CD4-positive, alpha-beta T cell treated with Interleukin-21 for 1 hour (primary cell): ENCODE measurements around the gene SLC6A18.

Source experiments
- DNase-seq: peaks from one replicate; pipeline ENCODE4 v3.0.0-alpha.2; 2020

Gene SLC6A18

DNA sequence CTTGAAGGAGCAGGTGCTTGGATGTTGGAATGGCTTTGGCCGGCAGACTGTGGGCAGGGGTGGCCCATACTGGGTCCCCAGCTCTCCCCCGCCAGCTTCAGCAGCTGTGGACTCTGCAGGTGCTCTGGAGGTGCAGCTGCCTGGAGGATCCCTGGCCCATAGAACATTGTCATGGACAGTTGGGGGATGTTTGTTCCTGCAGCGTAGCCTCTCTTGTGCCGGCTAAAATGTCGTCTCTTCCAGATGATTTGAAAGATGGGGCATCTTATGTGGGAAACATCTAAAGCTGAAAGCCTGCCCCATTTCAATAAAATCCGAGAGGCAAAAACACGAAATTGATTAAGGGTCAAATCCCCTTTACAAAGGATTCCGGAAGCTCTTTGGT is 37.2 kb upstream of the SLC6A18 start:
- DNase-seq, result no peak

DNA sequence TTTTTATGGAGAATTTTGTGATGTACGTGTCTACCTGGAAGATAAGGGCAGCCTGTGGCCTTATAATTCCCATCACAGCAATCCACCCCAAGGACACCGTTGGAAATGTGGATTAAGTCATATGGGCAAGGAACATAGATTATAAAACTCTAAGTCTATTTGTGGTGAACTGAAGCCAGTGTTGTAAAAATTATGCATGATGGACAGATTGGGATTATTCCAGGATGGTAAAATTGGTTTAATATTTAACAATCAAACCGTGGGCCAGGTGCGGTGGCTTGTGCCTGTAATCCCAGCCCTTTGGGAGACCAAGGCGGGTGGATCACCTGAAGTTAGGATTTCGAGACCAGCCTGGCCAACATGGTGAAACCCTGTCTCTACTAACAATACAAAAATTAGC is 36.7 kb upstream of the SLC6A18 start:
- no peak for DNase-seq

DNA sequence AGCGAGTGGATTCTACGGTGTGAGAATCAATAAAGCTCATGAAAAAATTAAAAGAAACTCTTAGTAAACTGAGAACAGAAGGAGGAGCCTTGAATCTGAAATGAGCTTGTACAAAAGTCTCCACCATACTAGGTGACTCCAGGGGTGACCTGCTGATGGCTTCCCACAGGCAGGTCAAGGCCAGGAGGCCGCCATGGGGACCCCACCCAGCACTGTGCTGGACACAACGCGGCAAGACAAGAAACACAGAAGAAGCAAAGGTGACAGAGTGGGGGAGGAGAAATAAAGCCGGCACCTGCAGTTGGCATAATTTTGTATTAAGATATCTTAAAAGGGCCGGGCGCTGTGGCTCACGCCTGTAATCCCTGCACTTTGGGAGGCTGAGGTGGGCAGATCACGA is 35.9 kb upstream of the SLC6A18 start:
- DNase-seq, result no peak

DNA sequence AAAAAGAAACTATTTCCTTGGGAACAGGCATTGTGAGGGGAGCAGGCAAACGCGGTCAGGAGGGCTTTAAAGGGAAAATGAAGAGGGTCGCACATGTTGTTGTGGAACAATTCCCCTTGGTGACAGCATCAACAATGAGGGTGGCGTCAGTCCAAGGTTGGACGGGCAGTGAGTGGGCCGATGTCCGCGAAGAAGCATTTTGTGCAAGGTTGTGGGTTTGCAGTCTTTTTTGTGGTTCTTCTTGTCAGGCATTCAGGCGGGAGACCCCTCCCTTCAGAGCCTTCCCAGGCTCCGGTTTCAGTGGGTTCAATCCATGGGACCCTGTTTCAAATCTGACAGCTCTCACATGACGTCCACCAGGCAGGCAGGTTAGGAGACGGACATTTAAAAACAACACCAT is 34.9 kb upstream of the SLC6A18 start:
- DNase-seq, result no peak

DNA sequence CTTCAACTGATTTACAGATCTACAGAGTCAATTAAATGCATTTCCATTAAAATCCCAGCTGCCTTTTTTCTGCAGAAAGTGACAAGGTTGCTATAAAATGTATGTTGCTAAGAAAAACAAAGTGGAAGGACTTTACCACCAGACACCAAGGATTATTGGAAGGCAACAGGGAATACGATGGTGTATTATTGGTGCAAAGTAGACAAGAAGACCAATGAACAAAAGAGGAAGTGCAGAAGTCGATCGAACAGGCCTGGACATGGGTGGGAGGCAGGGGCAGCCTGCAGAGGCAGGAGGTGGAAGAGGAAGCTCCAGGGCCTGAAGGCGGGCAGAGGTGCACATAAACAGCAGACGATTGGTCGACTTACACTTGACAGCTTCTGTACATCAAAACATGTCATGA is 34.3 kb upstream of the SLC6A18 start:
- DNase-seq, result no peak

DNA sequence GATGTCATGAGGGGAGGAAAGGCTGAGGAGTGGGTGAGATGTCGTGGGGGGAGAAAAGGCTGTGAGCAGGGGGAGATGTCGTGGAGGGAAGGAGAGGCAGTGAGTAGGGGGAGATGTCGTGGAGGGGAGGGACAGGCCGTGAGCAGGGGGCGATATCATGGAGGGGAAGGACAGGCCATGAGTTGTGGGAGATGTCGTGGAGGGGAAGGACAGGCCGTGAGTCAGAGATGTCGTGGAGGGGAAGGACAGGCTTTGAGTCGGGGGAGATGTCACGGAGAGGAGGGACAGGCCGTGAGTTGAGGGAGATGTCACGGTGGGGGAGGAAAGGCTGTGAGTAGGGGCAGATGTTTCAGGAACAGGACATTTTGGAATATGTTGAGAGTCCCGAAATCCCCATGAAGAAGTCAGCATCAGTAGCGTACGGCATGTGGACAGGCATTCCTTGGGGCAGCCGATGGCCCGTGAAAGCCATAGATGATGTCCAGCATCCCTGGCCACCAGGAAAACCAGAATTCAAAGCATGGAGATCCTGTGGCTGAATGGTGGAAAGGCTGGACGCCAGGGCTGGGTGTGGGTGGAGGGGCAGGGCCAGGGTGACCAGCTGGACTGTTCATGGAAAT is 32.1 kb upstream of the SLC6A18 start:
- DNase-seq, result no peak

DNA sequence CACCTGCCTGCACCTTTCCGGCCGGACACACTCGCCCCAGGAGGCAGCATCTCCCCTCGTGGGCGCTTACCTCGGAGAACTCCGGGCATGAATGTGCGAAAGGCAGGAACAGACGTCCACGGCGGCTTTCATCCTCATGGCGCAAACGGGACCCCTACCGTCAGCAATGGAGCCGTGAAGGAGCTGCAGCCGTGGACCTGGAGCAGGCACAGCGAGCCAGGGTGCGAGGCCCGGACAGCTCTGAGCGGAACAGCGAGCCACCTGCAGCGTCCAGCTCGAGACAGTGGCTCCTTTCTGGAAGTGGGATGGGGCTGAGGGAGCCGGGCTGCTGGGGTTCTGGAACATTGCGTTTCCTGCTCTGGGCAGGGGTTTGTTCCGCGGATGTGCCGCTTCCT is 31.6 kb upstream of the SLC6A18 start:
- no peak for DNase-seq

DNA sequence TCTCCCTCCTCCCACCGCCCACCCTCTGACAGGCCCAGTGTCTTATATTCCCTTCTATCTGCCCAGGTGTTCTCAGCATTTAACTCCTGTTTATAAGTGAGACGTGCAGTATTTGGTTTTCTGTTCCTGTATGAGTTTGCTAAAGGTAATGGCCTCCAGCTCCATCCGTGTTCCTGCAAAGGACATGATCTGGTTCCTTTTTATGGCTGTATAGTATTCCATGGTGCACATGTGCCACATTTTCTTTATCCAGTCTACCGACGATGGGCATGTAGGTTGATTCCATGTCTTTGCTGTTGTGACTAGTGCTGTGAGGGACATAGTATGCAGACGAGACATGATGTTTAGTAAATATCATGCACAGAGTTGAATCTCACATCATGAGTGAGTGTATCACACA is 30.8 kb upstream of the SLC6A18 start:
- DNase-seq, result no peak

DNA sequence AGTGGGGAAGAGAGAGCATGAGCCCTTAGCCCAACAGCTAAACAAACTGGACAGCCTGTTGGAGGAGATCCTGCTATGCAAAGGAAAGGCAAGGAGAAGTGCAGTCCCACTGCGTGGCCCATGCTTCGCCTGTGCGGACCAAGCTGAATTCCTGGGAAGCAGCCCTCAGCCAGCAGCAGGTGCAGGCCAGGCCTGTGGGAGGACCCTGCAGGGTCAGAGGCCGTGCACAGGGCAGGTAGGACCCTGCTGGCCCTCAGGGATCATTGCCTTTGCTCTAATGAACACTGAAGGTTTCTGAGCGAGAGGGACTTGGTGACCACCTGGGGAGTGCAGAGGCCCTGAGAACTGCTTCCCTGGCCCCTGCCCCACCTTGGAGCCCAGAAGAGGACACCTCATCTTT is 29.7 kb upstream of the SLC6A18 start:
- no peak for DNase-seq

DNA sequence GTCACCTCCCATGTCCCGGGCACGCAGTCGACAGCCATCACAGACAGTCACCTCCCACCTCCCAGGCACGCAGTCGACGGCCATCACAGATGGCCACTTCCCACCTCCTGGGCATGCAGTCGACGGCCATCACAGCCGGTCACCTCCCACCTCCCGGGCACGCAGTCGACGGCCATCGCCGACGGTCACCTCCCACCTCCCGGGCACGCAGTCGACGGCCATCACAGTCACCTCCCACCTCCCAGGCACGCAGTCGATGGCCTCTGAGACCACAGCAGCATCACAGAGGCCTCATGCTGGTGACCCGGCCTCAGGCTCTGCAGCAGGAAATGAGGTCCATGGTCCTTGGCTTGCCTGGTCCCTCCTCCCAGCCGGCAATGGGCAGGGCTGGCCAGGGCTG is 29.3 kb upstream of the SLC6A18 start:
- no peak for DNase-seq

DNA sequence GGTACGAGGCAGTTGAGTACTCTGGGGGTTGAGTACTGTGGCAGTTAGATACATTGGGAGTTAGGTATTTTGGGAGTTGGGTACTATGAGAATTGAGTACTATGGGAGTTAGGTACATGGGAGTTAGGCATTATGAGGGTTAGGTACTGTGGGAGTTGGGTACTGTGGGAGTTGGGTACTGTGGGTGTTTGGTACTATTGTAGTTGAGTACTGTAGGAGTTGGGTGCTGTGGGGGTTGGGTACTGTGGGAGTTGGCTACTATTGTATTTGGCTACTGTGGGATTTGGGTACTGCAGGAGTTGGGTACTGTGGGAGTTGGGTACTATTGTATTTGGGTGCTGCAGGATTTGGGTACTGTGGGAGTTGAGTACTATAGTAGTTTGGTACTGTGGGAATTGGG is 28.6 kb upstream of the SLC6A18 start:
- DNase-seq, result no peak

DNA sequence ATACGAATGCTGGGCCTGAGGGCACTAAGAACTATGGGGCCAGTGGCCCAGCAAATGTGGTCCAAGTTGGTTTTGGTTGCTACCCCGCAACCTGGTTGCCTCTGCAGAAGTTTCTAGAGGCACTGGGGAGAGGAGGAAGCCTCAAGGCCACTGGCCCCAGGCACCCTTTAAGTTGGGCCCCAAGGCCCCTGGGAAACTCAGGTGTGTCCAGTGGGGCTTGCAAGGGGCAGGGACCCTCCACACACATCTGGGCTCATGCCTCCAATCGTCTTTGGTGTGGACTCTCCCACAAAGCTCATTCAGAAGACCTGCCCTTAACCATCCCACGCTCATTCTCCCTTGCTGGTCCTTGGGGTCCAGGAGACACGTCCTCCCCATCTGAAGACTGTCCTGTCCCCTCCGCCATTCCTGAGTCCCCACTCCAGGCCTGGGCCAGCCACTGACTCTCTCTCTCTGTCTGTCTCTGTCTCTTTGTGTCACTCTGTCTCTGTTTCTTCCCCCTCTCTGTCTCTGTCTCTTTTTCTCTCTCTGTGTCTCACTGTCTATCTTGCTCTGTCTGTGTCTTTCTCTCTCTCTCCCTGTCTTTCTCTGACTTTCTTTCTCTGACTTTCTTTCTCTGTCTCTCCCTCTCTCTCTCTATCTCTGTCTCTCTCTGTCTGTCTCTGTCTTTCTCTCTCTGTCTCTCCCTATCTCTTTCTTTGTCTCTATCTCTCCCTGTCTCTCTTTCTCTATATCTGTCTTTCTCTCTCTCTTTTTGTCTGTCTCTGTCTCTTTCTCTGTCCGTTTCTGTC is 27.1 kb upstream of the SLC6A18 start:
- no peak for DNase-seq

DNA sequence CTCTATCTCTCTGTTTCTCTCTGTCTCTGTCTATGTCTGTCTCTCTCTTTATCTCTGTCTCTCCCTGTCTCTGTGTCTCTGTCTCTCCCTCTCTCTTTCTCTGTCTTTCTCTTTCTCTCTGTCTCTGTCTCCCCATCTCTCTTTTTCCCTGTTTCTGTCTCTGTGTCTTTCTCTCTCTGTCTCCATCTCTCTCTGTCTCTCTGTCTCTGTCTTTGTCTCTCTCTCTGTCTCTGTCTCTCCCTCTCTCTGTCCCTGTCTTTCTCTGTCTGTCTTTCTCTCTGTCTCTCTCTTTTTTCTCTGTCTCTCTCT is 25.9 kb upstream of the SLC6A18 start:
- no peak for DNase-seq

DNA sequence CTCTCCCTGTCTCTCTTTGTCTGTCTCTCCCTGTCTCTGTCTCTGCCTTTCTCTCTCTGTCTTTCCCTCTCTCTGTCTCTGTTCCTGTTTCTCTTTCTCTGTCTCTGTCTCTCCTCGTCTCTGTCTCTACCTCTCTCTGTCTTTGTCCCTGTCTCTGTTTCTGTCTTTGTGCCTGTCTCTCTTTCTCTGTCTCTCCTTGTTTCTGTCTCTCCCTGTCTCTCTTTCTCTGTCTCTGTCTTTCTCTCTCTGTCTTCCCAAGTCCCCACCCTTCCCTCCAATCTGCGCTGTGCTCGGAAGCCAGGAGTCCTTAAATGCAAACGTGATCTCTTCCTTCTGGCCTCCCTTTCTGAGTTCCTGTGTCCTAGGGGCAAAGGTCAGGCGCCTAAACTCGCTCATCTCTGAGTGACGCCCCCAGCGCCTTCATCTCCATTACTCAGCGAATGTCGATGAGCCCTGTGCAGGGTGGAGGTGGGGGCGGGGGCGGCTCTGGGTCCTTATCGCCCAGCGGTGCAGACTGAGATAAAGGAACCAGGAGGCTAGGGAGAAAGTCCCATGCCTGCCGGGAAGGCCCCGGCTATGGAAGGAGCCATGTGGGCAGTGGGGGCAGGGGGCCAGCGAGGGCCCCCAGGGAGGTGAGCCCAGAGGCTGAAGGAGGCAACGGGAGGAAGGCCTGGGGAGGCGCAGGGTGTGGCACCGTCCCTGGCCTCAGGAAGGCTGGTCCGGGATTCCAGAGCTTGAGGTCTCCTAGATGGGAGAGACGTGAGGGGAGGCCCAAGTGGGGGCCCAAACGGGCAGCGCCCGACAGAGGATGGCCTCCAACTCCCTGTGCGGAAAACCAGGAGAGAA is 25.3 kb upstream of the SLC6A18 start:
- no peak for DNase-seq

DNA sequence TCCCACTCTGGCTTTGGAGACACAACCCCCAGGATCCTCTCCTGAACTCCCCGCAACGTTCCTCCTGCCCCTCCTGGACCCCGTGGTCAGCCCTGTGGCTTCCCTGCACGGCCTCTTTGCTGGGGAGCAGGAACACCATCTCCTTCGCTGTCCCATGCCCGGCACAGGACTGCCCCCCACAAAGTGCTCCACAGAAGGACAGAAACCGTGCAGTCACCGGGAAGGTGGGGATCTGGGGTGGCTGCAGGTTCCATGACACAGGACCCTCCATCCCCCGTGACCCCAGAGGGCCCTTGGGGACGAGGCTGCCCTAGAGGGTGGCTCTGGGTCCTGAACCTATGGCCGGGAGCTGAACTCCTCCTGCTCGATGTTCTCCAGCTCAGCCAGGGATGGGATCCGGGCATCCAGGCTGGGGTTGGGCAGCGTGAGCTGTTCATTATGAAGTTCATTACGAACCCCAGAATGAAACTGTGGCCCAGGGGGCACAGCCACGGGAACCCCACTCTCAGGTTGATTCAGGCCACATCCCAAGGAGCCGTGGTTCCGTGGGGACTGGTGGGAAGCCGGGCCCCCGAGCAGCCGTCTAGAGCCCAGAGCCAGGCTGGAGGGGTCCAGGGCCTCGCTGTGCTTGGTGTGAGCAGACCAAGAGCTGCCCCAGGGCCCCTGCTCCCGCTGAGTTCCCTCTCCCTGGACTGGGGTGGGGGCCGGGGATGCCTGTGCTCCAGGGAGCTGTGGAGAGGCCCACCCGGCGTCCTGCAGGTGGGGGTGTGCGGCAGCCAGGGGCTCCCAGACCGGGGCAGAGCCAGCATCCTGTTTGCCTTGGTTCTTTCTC is 24.5 kb upstream of the SLC6A18 start:
- DNase-seq, result no peak

DNA sequence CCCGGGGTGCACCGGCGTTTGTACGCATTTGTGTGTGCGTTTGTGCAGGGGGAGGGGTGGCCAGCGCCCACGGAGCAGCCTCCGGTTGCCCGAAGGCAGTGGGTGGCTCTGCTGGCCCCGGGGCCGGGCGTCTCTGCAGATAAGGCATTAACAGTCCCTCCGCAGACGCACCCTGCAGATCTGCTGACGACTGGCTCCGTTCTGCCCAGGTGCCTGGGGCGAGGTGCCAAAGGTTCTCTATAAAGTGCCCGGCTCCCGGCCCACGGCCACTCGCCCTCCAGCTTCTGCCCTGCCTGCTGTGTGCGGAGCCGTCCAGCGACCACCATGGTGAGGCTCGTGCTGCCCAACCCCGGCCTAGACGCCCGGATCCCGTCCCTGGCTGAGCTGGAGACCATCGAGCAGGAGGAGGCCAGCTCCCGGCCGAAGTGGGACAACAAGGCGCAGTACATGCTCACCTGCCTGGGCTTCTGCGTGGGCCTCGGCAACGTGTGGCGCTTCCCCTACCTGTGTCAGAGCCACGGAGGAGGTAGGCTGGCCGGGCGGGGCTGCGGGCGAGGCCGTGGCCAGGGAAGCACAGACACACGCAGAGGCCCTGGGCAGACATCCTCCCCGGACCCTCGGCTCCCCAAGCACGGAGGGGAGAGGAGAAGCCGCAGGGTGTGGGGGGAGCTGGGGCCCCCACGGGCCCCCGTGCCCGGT is 23.7 kb upstream of the SLC6A18 start, which contains the start of gene SLC6A19:
Gene SLC6A19, plus strand, starts transcription at position 269 of the 699 bp plus-strand sequence. Its CDS starts 56 bp downstream, at position 325.
- DNase-seq, result no peak

DNA sequence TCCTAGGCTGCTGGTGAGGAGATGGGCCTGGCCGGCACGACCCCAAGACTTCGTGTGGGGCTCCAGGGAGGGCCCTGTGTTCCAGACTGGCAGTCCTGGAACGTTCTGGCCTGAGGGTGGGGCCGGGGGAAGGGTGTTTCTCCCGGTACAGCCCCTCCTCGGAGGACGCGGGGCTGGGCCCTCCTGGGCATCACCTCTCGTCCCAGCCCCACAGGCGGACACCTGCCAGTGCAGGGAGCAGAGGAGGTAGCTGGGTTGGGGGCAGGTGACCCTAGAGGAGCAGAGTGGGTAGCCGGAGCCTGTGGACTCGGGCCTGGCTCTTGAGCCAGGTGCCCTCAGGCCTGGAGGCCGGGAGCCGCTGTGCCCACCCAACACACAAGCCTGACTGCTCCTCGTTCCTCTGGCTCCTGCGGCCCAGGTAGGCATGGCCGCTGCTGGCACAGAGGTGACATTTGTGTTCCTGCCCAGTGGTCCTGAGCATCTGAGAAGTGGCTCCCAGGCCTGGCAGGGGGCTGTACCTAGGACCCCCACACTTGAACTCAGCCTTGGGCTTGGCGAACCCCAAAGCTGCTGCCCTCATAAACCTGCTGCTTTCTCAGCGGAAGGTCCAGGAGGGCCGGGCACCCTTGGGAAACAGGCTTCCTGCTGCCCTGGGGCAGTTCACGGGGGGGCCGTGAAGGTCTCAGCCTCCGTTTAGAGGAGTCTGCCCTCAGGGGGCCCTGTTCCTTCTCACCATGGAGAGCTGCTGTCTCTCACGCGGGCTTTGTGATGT is 23.0 kb upstream of the SLC6A18 start:
- DNase-seq, result no peak

DNA sequence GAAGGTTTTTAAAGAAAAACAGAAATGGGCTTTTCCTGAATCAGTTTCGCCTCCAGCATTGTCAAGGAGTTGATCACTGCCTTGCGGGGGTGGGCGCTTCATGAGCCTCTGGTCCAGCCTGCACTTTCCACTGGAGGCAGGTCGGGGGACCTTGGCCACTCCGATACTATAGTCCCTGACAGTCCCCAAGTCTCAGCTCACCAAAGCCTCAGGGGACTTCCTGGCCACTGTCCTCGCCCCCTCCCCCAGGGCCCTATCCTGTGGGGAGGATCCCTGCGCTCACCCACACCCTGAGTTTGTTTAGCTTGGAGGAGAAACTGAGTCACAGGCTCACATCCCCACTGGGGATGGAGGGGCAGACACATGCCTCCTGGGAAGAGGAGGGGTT is 22.4 kb upstream of the SLC6A18 start:
- DNase-seq, result no peak

DNA sequence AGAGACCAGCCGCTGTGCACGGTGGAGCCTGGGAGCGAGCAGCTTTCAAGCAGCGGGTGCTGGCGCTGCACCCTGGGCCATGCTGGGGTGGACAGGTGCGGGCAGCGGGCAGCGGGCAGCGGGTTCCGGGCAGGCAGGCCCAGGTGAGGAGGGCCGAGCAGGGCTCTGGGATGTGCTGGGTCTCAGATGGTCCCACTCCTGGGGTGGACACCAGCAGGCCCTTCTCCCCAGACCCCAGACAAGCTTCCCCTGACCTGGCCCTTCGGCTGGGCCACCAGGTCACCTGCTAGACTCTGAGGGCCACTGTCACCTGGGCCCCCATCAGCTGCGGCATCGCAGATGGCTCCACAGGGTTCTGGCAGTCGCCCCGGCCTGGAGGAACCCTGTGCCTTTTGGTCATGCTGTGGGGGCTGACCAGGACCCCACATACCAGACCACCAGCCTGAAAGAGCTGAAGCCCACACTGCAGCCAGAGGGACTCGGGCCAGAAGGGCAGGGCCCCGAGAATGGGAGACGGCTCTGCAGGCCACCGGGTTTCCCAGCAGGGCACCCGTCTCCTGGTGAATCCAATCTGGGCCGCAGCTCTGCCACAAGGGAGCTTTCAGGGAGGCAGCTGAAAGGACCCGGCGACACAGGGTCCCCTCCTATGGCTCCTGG is 21.7 kb upstream of the SLC6A18 start:
- no peak for DNase-seq

DNA sequence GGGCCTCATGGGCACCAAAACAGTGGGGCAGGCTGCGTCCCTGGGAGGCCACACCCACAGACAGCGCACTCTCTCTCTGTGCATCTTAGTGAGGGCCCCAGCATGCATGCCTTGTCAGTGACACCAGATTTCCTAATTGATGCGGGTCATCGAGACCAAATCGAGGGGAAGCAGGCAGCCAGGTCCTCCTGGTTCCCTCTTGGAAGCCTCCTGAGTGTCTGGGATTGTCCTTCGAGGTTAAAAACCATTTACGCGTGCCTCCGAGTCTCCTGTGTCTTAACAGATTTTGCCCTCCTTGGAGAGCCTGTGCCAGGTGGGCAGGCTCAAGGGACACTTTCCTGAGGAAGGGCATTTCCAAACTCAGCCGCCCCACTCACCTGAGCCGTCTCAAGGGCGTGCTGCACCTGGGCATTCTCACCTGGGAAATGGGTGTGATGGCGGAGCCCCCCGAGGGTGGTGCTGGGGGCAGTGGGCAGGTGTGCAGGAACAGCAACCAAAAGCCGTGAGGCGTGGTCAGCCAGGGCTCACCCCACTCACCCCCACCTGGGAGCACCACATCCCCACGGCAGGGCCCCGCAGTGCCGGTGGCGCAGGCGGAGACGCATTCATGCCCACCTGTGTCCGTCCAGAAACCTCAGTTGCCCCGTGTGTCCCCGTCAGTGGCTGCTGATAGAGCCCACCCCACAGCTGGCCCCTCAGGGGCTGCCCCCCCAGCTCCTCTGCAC is 21.1 kb upstream of the SLC6A18 start:
- no peak for DNase-seq
